Measurements from ENCODE around the gene TBC1D3B.
"Not testable (repeated sequence)": the region's sequence is repeated elsewhere in the genome, so short reads cannot be mapped to it uniquely, and the experiment has no call there.

The TBC1D3B gene

GRCh38 chr17:36181446-36182175 is 5.2 kb upstream of the TBC1D3B start:
- not testable (repeated sequence) for DNase-seq (ENCODE audit: low spot score)

- not testable (repeated sequence) for DNase-seq (ENCODE audit: low spot score)
Observed at GRCh38 chr17:36168836-36169235, 7.6 kb downstream of the TBC1D3B start.

- DNase-seq (ENCODE audit: low spot score) = no peak
Observed at GRCh38 chr17:36153895-36154610, 22.4 kb downstream of the TBC1D3B start.

DNA sequence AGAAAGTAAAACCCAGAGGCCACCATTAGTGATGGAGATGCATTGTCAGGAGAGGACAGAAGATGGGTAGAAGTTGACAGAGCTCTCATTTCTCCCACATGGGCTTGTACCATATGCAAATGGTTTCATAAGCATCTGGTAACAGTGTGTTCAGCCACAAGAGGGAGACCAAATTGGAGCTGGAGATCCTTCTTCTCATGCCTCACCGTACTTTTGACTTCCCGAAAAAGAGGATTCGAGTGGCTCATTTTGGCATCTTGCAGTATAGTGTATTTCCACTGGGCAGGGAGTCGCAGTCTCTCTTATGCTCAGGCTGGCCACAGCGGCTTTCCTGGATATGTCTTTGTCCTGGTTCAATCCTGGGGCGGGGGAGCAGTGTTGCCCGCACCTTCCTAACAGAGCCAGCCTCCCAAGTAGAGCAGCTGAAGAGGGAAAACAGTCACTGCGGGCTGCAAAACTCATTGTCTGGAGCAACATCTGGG is 23.8 kb downstream of the TBC1D3B start:
- no peak for DNase-seq (ENCODE audit: low spot score)

DNA sequence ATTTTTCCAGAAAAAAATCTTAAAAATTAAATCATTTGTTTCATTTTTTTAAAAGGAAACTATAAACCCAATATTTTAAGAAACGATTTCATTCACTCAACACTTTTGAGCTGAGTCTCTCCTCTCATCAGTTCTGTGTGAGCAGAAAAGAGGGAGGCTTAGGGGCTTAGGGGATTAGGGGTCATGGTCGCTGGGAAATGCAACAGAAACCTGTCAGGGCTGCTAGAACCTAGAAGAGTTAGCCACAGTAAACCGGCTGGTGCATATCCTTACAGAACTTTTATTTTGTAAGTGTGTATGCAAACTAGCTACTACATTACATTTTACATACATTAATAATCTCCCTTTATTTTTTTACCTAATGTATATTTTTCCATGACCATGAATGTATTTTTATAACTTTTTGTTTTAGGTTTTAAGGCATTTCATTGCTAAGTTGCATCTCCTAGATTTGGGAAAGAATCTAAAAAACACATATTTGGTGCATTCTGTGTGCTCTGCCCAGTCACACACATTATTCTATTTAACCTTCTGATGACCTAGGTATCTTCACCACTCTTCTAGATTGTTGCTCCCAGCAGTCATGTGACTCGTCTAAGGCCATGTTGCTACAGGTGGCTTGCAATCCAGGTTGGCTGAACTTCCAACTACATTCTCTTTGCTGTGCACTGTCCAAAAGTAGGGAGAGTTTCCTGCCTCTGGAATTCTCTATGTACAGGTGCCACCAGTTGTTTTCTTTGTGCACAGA is 24.4 kb downstream of the TBC1D3B start:
- no peak for DNase-seq (ENCODE audit: low spot score)

- no peak for DNase-seq (ENCODE audit: low spot score)
Observed at GRCh38 chr17:36149296-36149820, 27.1 kb downstream of the TBC1D3B start.

- DNase-seq (ENCODE audit: low spot score) = peak; percentile 49
Observed at GRCh38 chr17:36148559-36149295, 27.7 kb downstream of the TBC1D3B start.

DNA sequence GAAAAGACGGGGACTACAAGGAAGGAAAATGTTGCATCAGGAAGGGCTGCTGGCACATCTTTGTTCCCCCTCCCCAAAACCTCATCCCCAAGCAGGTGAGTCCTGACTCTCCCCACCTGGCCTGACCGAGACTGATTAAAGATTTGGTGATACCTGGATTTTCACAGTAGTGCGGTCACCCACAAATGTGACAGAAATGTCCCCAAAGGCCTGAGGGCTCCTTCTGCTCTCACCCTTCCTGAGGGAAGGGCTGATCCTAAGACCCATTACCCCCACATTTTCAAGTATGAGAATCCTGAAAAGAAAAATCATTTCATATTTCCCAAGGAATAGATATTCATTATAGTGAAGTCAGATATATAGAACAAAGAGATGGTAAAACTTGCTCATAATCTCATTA is 28.8 kb downstream of the TBC1D3B start:
- DNase-seq (ENCODE audit: low spot score) = no peak

- DNase-seq (ENCODE audit: low spot score) = no peak
Observed at GRCh38 chr17:36144981-36145729, 31.3 kb downstream of the TBC1D3B start.

DNA sequence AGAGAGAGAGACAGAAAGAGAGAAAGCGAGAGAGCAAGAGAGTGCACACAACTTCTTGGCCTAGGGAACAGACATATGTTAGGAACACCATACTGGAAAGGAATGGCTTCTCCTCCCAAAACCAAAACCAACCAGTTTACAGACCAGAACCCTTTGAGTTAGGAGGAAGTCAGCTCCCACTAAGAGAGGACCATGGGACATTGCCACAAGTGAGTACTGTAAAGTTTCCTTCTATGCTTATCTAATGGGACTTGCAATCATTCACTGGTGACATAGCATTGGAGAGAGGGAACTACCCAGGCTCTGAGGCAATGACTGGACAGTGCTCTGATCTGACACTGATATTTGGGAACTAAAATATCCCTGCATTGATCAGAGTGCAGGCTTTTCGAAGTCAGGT is 32.4 kb downstream of the TBC1D3B start:
- no peak for DNase-seq (ENCODE audit: low spot score)

DNA sequence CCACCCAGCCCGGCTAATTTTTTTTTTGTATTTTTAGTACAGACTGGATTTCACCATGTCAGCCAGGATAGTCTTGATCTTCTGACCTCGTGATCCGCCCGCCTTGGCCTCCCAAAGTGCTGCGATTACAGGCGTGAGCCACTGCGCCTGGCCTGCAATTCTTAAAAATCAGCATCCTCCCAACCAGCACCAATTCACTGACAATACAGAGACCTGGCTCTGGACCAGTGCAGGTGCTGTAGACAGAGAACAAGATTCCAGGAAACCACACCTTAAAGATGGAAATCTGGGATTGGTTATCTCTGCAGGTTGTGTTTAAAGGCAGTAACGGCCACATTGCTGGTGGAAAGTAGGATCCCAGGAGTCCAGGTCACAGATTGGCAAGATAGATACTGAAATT is 33.6 kb downstream of the TBC1D3B start:
- DNase-seq (ENCODE audit: low spot score) = no peak

- no peak for DNase-seq (ENCODE audit: low spot score)
Observed at GRCh38 chr17:36142235-36142634, 34.2 kb downstream of the TBC1D3B start.

DNA sequence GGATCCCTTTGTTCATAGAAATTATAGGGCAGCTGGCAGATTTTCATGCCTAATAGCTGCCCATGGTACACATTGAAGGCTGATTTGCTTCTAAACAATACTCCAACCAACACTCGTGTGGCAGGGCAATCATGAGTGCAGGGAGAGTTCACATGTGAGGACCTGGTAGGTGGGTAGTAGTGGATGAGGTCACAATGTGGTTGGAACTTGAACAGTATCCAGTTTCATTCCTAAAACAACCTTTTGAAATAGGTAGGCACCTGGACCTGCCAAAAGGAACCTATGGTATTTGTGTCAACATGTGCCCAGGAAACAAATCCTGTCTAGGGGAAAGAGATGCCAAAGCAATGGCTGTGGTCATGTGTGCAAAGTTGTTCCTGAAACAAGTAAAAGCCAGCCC is 40.0 kb downstream of the TBC1D3B start:
- DNase-seq (ENCODE audit: low spot score) = no peak

DNA sequence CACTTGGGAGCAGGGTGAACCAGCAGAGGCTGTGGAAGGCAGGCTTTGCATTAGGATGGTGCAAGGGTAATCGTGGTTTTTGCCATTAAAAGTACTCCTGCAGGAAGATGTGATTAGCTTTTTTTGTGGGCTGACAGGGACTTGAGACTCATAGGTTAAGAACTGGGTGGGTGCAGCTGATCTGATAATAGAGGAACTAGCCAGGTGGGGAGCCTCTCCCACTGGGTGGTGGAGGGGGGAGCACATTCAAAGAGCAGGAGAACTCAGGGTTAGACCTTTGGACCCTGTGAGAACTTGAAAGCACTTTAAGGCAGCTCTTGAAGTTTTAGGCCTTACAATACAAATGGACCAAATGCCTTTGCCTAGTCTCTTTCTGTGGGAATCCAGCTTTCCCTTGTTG is 40.4 kb downstream of the TBC1D3B start:
- DNase-seq (ENCODE audit: low spot score) = no peak

DNA sequence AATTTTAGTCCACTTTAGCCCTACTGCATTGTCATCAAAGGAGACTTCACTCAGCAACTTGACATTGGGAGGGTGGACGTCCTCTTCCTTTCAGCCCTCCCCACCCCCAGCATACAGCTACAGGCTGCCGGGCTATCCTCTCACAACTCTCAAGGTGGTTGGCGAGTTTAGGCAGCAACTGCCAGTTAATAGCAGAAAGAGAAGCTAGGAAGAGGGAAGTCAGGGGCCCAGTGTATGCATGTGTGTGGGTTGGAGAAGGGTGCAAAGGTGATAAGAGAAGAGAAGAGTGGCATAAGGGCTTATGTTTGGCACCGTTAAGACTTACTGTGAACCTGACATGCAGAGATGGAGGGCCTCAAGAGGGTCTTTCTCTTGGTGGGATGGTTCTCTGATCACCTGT is 41.0 kb downstream of the TBC1D3B start:
- no peak for DNase-seq (ENCODE audit: low spot score)

- DNase-seq (ENCODE audit: low spot score) = no peak
Observed at GRCh38 chr17:36133602-36134236, 42.7 kb downstream of the TBC1D3B start.

DNA sequence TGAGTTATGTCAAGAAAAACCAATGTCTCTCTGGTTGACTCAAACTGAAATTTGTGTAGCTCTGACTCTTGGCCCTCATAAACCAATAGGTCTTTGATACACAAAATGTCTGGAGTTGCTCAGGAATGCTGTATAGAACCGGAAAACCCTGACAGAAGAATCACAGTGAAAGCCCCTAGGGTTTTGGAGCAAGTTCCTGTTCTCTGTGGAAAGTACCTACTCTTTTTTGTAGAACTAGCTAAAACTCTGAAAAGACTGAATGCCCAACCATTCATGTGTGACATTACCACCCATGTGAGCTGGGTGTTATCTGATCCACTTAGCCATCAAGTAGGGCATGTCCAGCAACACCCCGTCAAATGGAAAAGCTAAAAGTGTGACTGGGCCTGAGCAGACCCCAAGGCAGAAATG is 44.0 kb downstream of the TBC1D3B start:
- no peak for DNase-seq (ENCODE audit: low spot score)

GRCh38 chr17:36131931-36132330 is 44.5 kb downstream of the TBC1D3B start:
- no peak for DNase-seq (ENCODE audit: low spot score)

- DNase-seq (ENCODE audit: low spot score) = no peak
Observed at GRCh38 chr17:36131421-36131820, 45.0 kb downstream of the TBC1D3B start.

DNA sequence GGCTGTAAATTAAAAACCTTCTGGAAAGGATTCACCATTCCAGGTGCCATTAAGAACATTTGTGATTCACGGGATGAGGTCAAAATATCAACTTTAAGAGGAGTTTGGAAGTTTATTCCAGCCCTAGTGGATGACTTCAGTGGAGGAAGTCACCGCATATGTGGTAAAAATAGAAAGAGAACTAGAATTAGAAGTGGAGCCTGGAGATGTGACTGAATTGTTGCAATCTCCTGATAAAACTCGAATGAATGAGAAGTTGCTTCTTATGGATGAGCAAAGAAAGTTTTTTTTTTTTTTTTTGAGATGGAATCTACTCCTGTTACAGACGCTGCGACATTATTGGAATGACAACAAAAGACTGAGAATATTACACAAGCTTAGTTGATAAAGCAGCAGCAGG is 46.1 kb downstream of the TBC1D3B start:
- no peak for DNase-seq (ENCODE audit: low spot score)

- DNase-seq (ENCODE audit: low spot score) = no peak
Observed at GRCh38 chr17:36129616-36130015, 46.8 kb downstream of the TBC1D3B start.

All from hematopoietic multipotent progenitor cell treated with erythropoietin and hydrocortisone succinate and interleukin-3 and kit ligand, for 17 days (in vitro differentiated cells).